Keratinocyte (primary cell): ENCODE results near the gene MYH13. TPM values are rescaled to one million over a fixed set of nuclear protein-coding genes. Genes with fewer than 3 reads are reported as not detected.

ENCODE experiments used
- DNase-seq: peaks from one replicate; pipeline ENCODE4 v3.0.0-alpha.2; 2011; ENCODE audit warnings: low read depth, missing footprints, low spot score
- FAIRE-seq: peaks from 2 replicates; lab custom pipeline; 2011; peaks lifted over from hg19 to GRCh38; lab: Jason Lieb, UNC
- H2AFZ ChIP-seq: 2 replicates; pipeline ENCODE4 v1.6.0; 2012; ENCODE audit warnings: low read length, control low read depth, inconsistent platforms; ENCODE audit not compliant: control insufficient read depth
- H3K27ac ChIP-seq: 2 replicates; pipeline ENCODE4 v1.5.1; 2011; ENCODE audit warnings: low read length; ENCODE audit not compliant: control insufficient read depth, insufficient read depth
- H3K27me3 ChIP-seq: 3 replicates; pipeline ENCODE4 v1.6.0; 2011; ENCODE audit warnings: low read length; ENCODE audit not compliant: control insufficient read depth, insufficient read depth; ENCODE audit errors: extremely low read depth
- H3K36me3 ChIP-seq, 2 experiments: 2 replicates in 1 of 2; 3 replicates in 1 of 2; pipeline ENCODE4 v1.5.1; 2011; ENCODE audit warnings: low read length in 2 of 2, mild to moderate bottlenecking in 1 of 2; ENCODE audit not compliant: control insufficient read depth in 2 of 2, insufficient read depth in 2 of 2; ENCODE audit errors: extremely low read depth in 1 of 2
- H3K4me1 ChIP-seq: 3 replicates; pipeline ENCODE4 v1.5.1; 2011; ENCODE audit warnings: low read length; ENCODE audit not compliant: control insufficient read depth, insufficient read depth; ENCODE audit errors: extremely low read depth
- H3K4me2 ChIP-seq: 3 replicates; pipeline ENCODE4 v1.6.0; 2011; ENCODE audit warnings: low read depth, low read length; ENCODE audit not compliant: control insufficient read depth, insufficient read depth; ENCODE audit errors: extremely low read depth
- H3K4me3 ChIP-seq, 3 experiments: fragments of 200-600 bp in 1 of 3; sonication (generic) in 1 of 3; 2 replicates in 2 of 3; 3 replicates in 1 of 3; pipeline ENCODE4 v1.5.1; 2011 to 2016; ENCODE audit warnings: low read length in 3 of 3, mild to moderate bottlenecking in 3 of 3, control low read depth in 2 of 3, inconsistent platforms in 1 of 3, low read depth in 1 of 3, mixed read lengths in 1 of 3, mixed run types in 1 of 3, moderate library complexity in 1 of 3; ENCODE audit not compliant: control insufficient read depth in 2 of 3, insufficient read depth in 2 of 3; ENCODE audit errors: extremely low read depth in 1 of 3
- H3K79me2 ChIP-seq: 2 replicates; pipeline ENCODE4 v1.6.0; 2012; ENCODE audit warnings: low read length; ENCODE audit not compliant: control insufficient read depth, insufficient read depth
- H3K9ac ChIP-seq: 3 replicates; pipeline ENCODE4 v1.6.0; 2011; ENCODE audit warnings: low read length; ENCODE audit not compliant: control insufficient read depth, insufficient read depth; ENCODE audit errors: extremely low read depth
- H3K9me1 ChIP-seq: 3 replicates; pipeline ENCODE4 v1.6.0; 2011; ENCODE audit warnings: low read length; ENCODE audit not compliant: control insufficient read depth, insufficient read depth; ENCODE audit errors: extremely low read depth
- H3K9me3 ChIP-seq: 2 replicates; pipeline ENCODE4 v1.5.1; 2012; ENCODE audit warnings: low read depth, low read length; ENCODE audit not compliant: control insufficient read depth
- H4K20me1 ChIP-seq: 3 replicates; pipeline ENCODE4 v1.6.0; 2011; ENCODE audit warnings: low read length; ENCODE audit not compliant: control insufficient read depth, insufficient read depth; ENCODE audit errors: extremely low read depth
- CTCF ChIP-seq, 3 experiments: IDR thresholded peaks in 1 of 3; conservative IDR thresholded peaks in 1 of 3; optimal IDR thresholded peaks in 1 of 3; 2 replicates in 2 of 3; 3 replicates in 1 of 3; pipeline versions ENCODE3 to v1.5.1; 2011; ENCODE audit warnings: low read length in 3 of 3, mild to moderate bottlenecking in 3 of 3, moderate library complexity in 2 of 3, control low read depth in 1 of 3, inconsistent platforms in 1 of 3; ENCODE audit not compliant: insufficient read depth in 2 of 3; ENCODE audit errors: extremely low read depth in 1 of 3
- EZH2 ChIP-seq: IDR thresholded peaks from one replicate; pipeline ENCODE4 v1.6.1; 2012; ENCODE audit warnings: inconsistent platforms, mild to moderate bottlenecking, low read length, moderate library complexity
- dilution Hi-C: fragments of 300-500 bp; cut with MboI; formaldehyde crosslinking; loops from one replicate; pipeline ENCODE4 v1.7.0; 2020; ENCODE audit warnings: low sequenced_read_pairs; ENCODE audit not compliant: extremely low pct_ligation_motif_present
- polyA plus RNA-seq, 5 experiments: library from polyadenylated mRNA; depleted of rRNA in 3 of 5; stranded (reverse) in 3 of 5; stranded (forward) in 1 of 5; unstranded in 1 of 5; fragments of >200 nt; gene quantifications; 1 replicate in 1 of 5; 2 replicates in 3 of 5; 3 replicates in 1 of 5; pipeline versions ENCODE4 v1.2.1 to v1.2.3, GENCODE V29; 2011 to 2012; ENCODE audit warnings: missing spikeins in 2 of 5, low read depth in 1 of 5, low replicate concordance in 1 of 5

Gene MYH13
- polyA plus RNA-seq, 1 donor (not counting 4 experiments of a cell fraction or from before 2014, with no cell fraction given), result not detected

- dilution Hi-C loops, result no loop called here
- FAIRE-seq, result no peak
- H3K79me2 ChIP-seq, result no peaks in the 10 kb centered on the region
Observed at GRCh38 chr17:10385871-10386270, 13.1 kb upstream of the MYH13 start.

GRCh38 chr17:10384175-10384574 is 11.4 kb upstream of the MYH13 start:
- no peaks in the 10 kb centered on the region for H3K9me3 ChIP-seq
- no peaks in the 10 kb centered on the region for H4K20me1 ChIP-seq
- dilution Hi-C loops, result no loop called here
- H3K27me3 ChIP-seq, result no peaks in the 10 kb centered on the region
- no peak overlapping the region for H3K27ac ChIP-seq
- no peak for FAIRE-seq
- no peak overlapping the region for H3K4me2 ChIP-seq
- no peaks in the 10 kb centered on the region for H3K4me1 ChIP-seq
- no peak overlapping the region for H3K4me3 ChIP-seq
- H3K9me1 ChIP-seq, result no peaks in the 10 kb centered on the region
- no peak overlapping the region for H3K9ac ChIP-seq
- no peak for TF ChIP-seq CTCF (optimal IDR thresholded peaks at IDR 0.05 in 1 of 3, IDR thresholded peaks at IDR 0.05 in 1 of 3, conservative IDR thresholded peaks at IDR 0.05 in 1 of 3; ENCODE audit: extremely low read depth in 1 of 3, insufficient read depth in 2 of 3, low read length in 3 of 3)
- TF ChIP-seq EZH2, result no peak
- no peak overlapping the region for H2AFZ ChIP-seq
- no peaks in the 10 kb centered on the region for H3K36me3 ChIP-seq
- H3K79me2 ChIP-seq, result no peaks in the 10 kb centered on the region
- DNase-seq, result no peak

More at GRCh38 chr17:10385871-10386270, 13.1 kb upstream of the MYH13 start:
- H3K36me3 ChIP-seq, result no peaks in the 10 kb centered on the region
- H4K20me1 ChIP-seq, result no peaks in the 10 kb centered on the region
- H3K9me1 ChIP-seq, result no peaks in the 10 kb centered on the region
- DNase-seq, result no peak
- TF ChIP-seq CTCF (optimal IDR thresholded peaks at IDR 0.05 in 1 of 3, IDR thresholded peaks at IDR 0.05 in 1 of 3, conservative IDR thresholded peaks at IDR 0.05 in 1 of 3; ENCODE audit: extremely low read depth in 1 of 3, insufficient read depth in 2 of 3, low read length in 3 of 3) (no peak), EZH2 (no peak)
- no peak overlapping the region for H3K9ac ChIP-seq
- no peak overlapping the region for H3K27ac ChIP-seq
- no peaks in the 10 kb centered on the region for H3K27me3 ChIP-seq
- H2AFZ ChIP-seq, result no peak overlapping the region
- H3K4me1 ChIP-seq, result no peaks in the 10 kb centered on the region
- H3K4me2 ChIP-seq, result no peak overlapping the region
- H3K4me3 ChIP-seq, result no peak overlapping the region
- H3K9me3 ChIP-seq, result no peaks in the 10 kb centered on the region
